Measurements from ENCODE around the gene AGFG1.

DNA sequence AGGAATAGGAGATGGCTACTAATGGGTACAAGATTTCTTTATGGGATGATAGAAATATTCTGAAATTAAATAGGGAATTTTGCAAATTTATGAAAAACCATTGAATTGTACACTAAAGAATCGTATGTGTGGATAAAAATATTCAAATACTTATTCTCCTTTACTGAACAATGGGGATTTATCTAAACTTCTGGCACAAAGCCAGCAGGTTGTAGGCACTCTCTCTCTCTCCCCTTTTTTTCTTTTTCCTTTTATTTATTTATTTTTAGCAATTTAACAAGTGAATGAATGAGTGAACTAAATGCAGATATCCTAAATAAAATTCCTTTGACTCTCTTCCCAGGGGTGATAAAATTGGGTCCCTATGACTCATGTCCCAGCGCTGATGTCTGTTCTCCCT is 104.9 kb downstream of the AGFG1 start:
- no peak for TF ChIP-seq EZH2 (IDR thresholded peaks at IDR 0.05; ENCODE audit: borderline replicate concordance, low read depth, low read length, severe bottlenecking)
- TF ChIP-seq, protein P1, sequence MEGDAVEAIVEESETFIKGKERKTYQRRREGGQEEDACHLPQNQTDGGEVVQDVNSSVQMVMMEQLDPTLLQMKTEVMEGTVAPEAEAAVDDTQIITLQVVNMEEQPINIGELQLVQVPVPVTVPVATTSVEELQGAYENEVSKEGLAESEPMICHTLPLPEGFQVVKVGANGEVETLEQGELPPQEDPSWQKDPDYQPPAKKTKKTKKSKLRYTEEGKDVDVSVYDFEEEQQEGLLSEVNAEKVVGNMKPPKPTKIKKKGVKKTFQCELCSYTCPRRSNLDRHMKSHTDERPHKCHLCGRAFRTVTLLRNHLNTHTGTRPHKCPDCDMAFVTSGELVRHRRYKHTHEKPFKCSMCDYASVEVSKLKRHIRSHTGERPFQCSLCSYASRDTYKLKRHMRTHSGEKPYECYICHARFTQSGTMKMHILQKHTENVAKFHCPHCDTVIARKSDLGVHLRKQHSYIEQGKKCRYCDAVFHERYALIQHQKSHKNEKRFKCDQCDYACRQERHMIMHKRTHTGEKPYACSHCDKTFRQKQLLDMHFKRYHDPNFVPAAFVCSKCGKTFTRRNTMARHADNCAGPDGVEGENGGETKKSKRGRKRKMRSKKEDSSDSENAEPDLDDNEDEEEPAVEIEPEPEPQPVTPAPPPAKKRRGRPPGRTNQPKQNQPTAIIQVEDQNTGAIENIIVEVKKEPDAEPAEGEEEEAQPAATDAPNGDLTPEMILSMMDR (IDR thresholded peaks at IDR 0.05; ENCODE audit: borderline replicate concordance, extremely low read depth, low read length, poor library complexity, severe bottlenecking), result no peak
